ENCODE results near the gene MICAL3. TPM values are rescaled to one million over a fixed set of nuclear protein-coding genes. Genes with fewer than 3 reads are reported as not detected.

The MICAL3 gene
- total RNA-seq, 1 donor = 11.0 TPM

DNA sequence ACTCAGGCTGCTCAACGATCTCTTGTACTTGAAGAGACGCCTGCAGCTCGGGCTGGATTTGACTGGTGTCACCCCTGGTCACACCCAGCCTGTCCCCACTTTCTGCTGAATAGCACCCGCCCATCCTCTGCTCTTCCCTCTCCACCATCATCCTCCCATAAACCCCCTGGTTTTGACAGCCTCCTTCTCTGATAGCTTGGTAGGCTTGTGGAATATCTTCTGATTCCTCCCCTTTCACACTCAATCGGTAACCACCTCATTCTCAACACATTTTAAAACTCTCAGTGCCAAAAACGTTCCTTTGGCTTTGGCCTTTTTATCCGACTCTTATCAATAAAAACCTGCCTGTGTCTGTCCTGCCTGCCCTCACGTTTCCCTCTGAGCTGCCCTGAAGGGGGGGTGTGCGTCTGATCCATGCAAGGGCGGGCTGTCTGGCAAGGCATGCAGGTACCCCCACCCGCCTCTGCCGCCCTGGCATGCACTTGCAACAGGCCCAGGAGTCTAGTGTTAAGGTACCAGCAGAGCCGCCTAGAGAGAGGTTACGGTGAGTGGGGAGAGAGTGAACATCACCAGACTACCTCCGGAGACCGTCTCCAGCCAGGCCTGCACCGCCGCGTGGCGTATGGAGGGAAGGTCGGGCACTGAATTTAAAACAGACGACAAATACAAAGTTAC is 198.3 kb downstream of the MICAL3 start:
- Histone ChIP-seq H3K9me3 (ENCODE audit: low read depth, low read length) (no peaks in the 10 kb centered on the region), H3K27me3 (ENCODE audit: insufficient read depth, low read length) (no peaks in the 10 kb centered on the region), H3K4me3 (ENCODE audit: low read length) (no peak overlapping the region), H3K4me1 (ENCODE audit: insufficient read depth, low read length) (no peaks in the 10 kb centered on the region)

GRCh38 chr22:17824457-17824856 is 199.9 kb downstream of the MICAL3 start:
- H3K9me3 ChIP-seq (ENCODE audit: low read depth, low read length) = no peaks in the 10 kb centered on the region
- no peak overlapping the region for H3K4me3 ChIP-seq (ENCODE audit: low read length)
- H3K27me3 ChIP-seq (ENCODE audit: insufficient read depth, low read length) = no peaks in the 10 kb centered on the region
- no peaks in the 10 kb centered on the region for H3K4me1 ChIP-seq (ENCODE audit: insufficient read depth, low read length)

- Histone ChIP-seq H3K4me3 (ENCODE audit: low read length) (no peak overlapping the region), H3K27me3 (ENCODE audit: insufficient read depth, low read length) (no peaks in the 10 kb centered on the region), H3K9me3 (ENCODE audit: low read depth, low read length) (no peaks in the 10 kb centered on the region), H3K4me1 (ENCODE audit: insufficient read depth, low read length) (no peaks in the 10 kb centered on the region)
Observed at GRCh38 chr22:17823964-17824363, 200.4 kb downstream of the MICAL3 start.

GRCh38 chr22:17823226-17823625 is 201.1 kb downstream of the MICAL3 start:
- Histone ChIP-seq H3K9me3 (ENCODE audit: low read depth, low read length) (no peaks in the 10 kb centered on the region), H3K4me3 (ENCODE audit: low read length) (no peak overlapping the region), H3K27me3 (ENCODE audit: insufficient read depth, low read length) (no peaks in the 10 kb centered on the region), H3K4me1 (ENCODE audit: insufficient read depth, low read length) (no peaks in the 10 kb centered on the region)

DNA sequence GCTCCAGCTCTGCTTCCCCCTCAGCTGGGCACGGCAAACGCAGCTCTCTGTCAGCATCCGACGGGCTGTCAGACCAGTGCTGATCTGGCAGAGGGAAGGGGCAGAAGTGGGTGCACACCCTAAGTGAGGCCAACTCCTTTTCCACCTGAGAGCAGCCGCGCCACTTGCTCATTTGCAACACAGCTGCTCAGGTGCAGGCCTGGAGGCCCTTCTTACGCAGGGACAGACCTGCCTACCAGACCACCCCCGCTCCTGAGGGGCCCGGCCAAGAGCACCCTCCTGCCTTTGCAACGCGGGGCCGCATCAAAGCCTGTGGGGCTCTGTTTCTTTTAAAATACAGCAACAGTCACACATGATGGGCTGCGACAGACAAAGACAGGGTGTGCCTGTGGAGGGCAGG is 202.3 kb downstream of the MICAL3 start:
- H3K27me3 ChIP-seq (ENCODE audit: insufficient read depth, low read length) = no peaks in the 10 kb centered on the region
- H3K9me3 ChIP-seq (ENCODE audit: low read depth, low read length) = no peaks in the 10 kb centered on the region
- no peaks in the 10 kb centered on the region for H3K4me1 ChIP-seq (ENCODE audit: insufficient read depth, low read length)
- no peak overlapping the region for H3K4me3 ChIP-seq (ENCODE audit: low read length)

DNA sequence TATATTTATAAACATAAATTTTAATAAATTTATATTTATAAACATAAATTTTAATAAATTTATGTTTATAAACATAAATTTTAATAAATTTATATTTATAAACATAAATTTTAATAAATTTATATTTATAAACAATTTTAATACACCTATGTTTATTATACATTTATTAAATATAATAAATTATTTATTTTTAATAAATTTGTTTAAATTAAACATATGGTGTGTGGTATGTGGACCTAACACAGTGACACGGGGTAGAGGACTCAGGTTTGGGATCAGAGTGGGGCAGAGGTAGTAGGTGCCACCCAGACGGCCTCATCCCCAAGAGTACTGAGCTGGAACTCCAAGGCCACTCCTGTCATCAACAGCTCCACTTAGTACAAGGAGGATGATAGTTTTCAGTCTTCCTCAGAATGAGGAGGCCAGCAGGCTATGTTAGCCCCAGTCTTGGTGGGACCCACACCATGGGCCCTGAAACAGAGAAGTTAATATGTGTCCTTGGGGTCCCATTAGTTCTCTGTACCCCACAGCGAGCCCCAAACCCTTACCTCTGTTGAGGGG is 203.4 kb downstream of the MICAL3 start:
- Histone ChIP-seq H3K4me3 (ENCODE audit: low read length) (no peak overlapping the region), H3K4me1 (ENCODE audit: insufficient read depth, low read length) (no peaks in the 10 kb centered on the region), H3K27me3 (ENCODE audit: insufficient read depth, low read length) (no peaks in the 10 kb centered on the region), H3K9me3 (ENCODE audit: low read depth, low read length) (no peaks in the 10 kb centered on the region)

DNA sequence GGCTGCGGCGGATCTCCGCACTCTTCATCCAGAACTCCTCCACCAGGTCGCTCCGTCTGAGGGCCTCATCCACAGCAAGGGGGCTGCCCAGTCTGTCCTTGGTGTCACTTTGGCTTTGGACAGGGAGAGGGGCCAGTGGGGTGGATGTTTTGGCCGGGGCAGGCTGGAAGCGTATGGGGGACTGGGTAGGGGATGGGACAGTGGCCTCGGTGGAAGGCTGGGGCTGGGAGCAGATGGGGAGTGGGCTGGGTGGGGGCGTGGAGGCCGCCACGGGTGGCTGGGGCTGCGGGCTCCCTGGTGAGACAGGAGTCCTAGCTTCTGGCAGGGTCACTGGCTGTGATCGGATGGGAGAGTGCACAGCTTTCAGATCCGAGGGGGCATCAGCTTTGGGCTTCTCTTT is 205.7 kb downstream of the MICAL3 start:
- Histone ChIP-seq H3K27me3 (ENCODE audit: insufficient read depth, low read length) (no peaks in the 10 kb centered on the region), H3K9me3 (ENCODE audit: low read depth, low read length) (no peaks in the 10 kb centered on the region), H3K4me1 (ENCODE audit: insufficient read depth, low read length) (no peaks in the 10 kb centered on the region), H3K4me3 (ENCODE audit: low read length) (no peak overlapping the region)

DNA sequence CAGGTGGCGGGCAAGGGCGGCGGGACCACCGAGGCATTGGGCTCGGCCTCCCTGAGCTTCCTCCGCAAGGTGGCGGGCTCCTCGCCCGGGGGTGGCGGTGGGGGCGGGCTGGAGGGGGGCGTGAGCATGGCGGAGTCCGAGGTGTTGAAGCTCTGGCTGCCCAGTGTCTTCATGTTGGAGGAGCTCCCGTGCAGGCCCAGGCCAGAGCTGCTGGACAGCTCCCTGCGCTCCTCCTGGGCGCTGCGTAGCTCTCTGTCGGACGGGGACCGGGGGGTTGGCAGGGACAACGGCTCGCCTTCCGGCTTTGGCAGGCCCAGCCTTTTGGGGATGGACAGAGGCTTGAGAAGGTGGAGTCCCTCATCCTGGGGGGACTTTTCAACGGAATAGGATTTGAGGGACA is 206.2 kb downstream of the MICAL3 start:
- Histone ChIP-seq H3K4me3 (ENCODE audit: low read length) (no peak overlapping the region), H3K9me3 (ENCODE audit: low read depth, low read length) (no peaks in the 10 kb centered on the region), H3K27me3 (ENCODE audit: insufficient read depth, low read length) (no peaks in the 10 kb centered on the region), H3K4me1 (ENCODE audit: insufficient read depth, low read length) (no peaks in the 10 kb centered on the region)

DNA sequence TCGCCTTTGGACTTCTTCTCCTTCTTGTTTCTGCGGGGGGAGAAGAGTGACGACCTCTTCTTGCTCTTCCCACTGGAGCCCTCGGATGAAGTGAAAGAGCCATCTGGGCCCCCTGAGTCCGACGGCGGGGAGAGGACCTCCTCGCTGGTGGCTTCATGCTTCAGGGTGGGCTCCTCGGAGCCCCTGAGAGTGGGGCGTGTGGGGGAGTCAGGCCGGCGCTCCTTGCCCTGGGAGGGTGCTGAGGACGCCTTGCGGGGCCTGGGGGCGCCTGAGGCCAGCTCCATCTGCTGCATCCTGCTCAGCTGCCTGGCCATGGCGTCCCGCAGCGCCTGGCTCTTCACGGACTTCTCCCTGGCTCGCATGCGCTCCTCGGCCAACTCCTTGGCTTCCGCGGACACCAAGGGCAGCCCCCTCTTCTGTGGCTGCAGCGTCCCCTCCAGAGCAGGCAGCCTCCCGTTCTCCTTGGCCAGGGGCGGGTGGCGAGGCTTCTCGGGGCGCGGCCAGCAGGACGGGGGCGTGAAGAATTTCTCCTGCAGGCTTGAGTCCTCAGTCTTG is 206.8 kb downstream of the MICAL3 start:
- Histone ChIP-seq H3K27me3 (ENCODE audit: insufficient read depth, low read length) (no peaks in the 10 kb centered on the region), H3K4me1 (ENCODE audit: insufficient read depth, low read length) (no peaks in the 10 kb centered on the region), H3K4me3 (ENCODE audit: low read length) (no peak overlapping the region), H3K9me3 (ENCODE audit: low read depth, low read length) (no peaks in the 10 kb centered on the region)

GRCh38 chr22:17817079-17817478 is 207.3 kb downstream of the MICAL3 start:
- Histone ChIP-seq H3K27me3 (ENCODE audit: insufficient read depth, low read length) (no peaks in the 10 kb centered on the region), H3K4me1 (ENCODE audit: insufficient read depth, low read length) (no peaks in the 10 kb centered on the region), H3K9me3 (ENCODE audit: low read depth, low read length) (no peaks in the 10 kb centered on the region), H3K4me3 (ENCODE audit: low read length) (no peak overlapping the region)

DNA sequence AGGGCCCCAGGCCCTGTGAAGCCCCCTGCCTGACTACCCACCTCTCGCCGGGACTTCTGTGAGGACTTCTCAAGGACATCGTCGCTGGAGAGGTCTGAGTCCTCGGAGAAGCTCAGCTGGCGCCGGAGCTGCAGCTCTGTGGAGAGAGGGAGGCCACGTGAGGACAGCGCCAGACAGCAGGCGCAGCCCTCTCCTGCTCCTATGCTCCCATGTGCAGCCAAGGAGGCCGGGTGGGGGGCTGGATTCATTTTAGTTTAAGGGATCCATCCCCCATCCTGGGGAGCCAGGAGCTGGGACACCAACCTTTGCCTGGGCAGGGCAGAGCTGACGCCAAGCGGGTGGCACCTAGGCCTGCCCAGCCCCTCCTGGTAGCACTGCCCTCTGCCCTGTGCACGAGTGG is 207.7 kb downstream of the MICAL3 start:
- no peaks in the 10 kb centered on the region for H3K9me3 ChIP-seq (ENCODE audit: low read depth, low read length)
- no peaks in the 10 kb centered on the region for H3K4me1 ChIP-seq (ENCODE audit: insufficient read depth, low read length)
- H3K27me3 ChIP-seq (ENCODE audit: insufficient read depth, low read length) = no peaks in the 10 kb centered on the region
- H3K4me3 ChIP-seq (ENCODE audit: low read length) = no peak overlapping the region

- Histone ChIP-seq H3K4me1 (ENCODE audit: insufficient read depth, low read length) (no peaks in the 10 kb centered on the region), H3K4me3 (ENCODE audit: low read length) (no peak overlapping the region), H3K27me3 (ENCODE audit: insufficient read depth, low read length) (no peaks in the 10 kb centered on the region), H3K9me3 (ENCODE audit: low read depth, low read length) (no peaks in the 10 kb centered on the region)
Observed at GRCh38 chr22:17815703-17816254, 208.6 kb downstream of the MICAL3 start.

GRCh38 chr22:17814830-17815229 is 209.5 kb downstream of the MICAL3 start:
- Histone ChIP-seq H3K9me3 (ENCODE audit: low read depth, low read length) (no peaks in the 10 kb centered on the region), H3K4me3 (ENCODE audit: low read length) (no peak overlapping the region), H3K27me3 (ENCODE audit: insufficient read depth, low read length) (no peaks in the 10 kb centered on the region), H3K4me1 (ENCODE audit: insufficient read depth, low read length) (no peaks in the 10 kb centered on the region)

- H3K4me1 ChIP-seq (ENCODE audit: insufficient read depth, low read length) = no peaks in the 10 kb centered on the region
Observed at GRCh38 chr22:17814084-17814483, 210.3 kb downstream of the MICAL3 start.

GRCh38 chr22:17811119-17811518 is 213.2 kb downstream of the MICAL3 start:
- H3K4me1 ChIP-seq (ENCODE audit: insufficient read depth, low read length) = no peaks in the 10 kb centered on the region
- no peaks in the 10 kb centered on the region for H3K9me3 ChIP-seq (ENCODE audit: low read depth, low read length)
- no peaks in the 10 kb centered on the region for H3K27me3 ChIP-seq (ENCODE audit: insufficient read depth, low read length)
- H3K4me3 ChIP-seq (ENCODE audit: low read length) = no peak overlapping the region

More at GRCh38 chr22:17814084-17814483, 210.3 kb downstream of the MICAL3 start:
- no peaks in the 10 kb centered on the region for H3K27me3 ChIP-seq (ENCODE audit: insufficient read depth, low read length)
- H3K9me3 ChIP-seq (ENCODE audit: low read depth, low read length) = no peaks in the 10 kb centered on the region
- H3K4me3 ChIP-seq (ENCODE audit: low read length) = no peak overlapping the region
